Peyer's patch (tissue), 4 donors: ENCODE data around the gene LIPC.

Source experiments
- POLR2A ChIP-seq, 2 donors: fragments of 450-650 bp; IDR thresholded peaks; one replicate each; pipeline ENCODE4 v1.5.1; 2017; ENCODE audit warnings: antibody characterized with exemption in 2 of 2, mild to moderate bottlenecking in 2 of 2, moderate library complexity in 2 of 2
- TF ChIP-seq, protein P1 (sequence below), 6 experiments: fragments of 450-650 bp in 4 of 6; fragments of 200-600 bp in 2 of 6; sonication (generic) in 1 of 6; IDR thresholded peaks; one replicate each; pipeline ENCODE4 v1.5.1; 2017 to 2019; ENCODE audit warnings: antibody characterized with exemption in 6 of 6, mild to moderate bottlenecking in 3 of 6, moderate library complexity in 1 of 6

DNA sequence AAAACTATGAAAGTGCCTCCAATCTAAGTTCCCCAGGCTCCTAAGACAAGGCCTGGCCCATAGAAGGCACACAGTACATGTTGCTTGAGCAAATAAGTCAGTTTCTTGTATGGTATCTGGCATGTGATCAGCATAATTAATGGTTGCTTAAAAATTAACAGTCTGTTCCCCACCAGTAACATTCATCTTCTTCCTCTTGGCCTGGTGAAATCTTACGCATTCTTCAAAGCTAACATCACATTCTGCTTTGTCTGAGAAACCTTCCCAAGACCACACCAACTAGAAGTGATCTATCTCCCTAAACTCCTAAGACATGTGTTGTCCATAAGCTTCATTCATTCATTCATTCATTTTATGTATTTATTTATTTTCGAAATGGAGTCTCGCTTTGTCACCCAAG is 48.1 kb downstream of the LIPC start:
- TF ChIP-seq, protein P1, sequence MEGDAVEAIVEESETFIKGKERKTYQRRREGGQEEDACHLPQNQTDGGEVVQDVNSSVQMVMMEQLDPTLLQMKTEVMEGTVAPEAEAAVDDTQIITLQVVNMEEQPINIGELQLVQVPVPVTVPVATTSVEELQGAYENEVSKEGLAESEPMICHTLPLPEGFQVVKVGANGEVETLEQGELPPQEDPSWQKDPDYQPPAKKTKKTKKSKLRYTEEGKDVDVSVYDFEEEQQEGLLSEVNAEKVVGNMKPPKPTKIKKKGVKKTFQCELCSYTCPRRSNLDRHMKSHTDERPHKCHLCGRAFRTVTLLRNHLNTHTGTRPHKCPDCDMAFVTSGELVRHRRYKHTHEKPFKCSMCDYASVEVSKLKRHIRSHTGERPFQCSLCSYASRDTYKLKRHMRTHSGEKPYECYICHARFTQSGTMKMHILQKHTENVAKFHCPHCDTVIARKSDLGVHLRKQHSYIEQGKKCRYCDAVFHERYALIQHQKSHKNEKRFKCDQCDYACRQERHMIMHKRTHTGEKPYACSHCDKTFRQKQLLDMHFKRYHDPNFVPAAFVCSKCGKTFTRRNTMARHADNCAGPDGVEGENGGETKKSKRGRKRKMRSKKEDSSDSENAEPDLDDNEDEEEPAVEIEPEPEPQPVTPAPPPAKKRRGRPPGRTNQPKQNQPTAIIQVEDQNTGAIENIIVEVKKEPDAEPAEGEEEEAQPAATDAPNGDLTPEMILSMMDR (IDR thresholded peaks at IDR 0.05) = no peak
- TF ChIP-seq POLR2A (IDR thresholded peaks at IDR 0.05) = no peak
